BE2C (cell line): ENCODE data around the gene GRID1.
"Not testable (repeated sequence)": the region's sequence is repeated elsewhere in the genome, so short reads cannot be mapped to it uniquely, and the experiment has no call there.

Source experiments
- DNase-seq: peaks from one replicate; pipeline ENCODE4 v3.0.0-alpha.2; 2020
- H3K27me3 ChIP-seq: fragments of 250-450 bp; sonication (Bioruptor Pico); 2 replicates; pipeline ENCODE4 v1.5.1; 2020; ENCODE audit warnings: mild to moderate bottlenecking
- H3K36me3 ChIP-seq: fragments of 250-450 bp; sonication (Bioruptor Pico); 2 replicates; pipeline ENCODE4 v1.5.1; 2020; ENCODE audit warnings: mild to moderate bottlenecking
- H3K4me1 ChIP-seq: fragments of 250-450 bp; sonication (Bioruptor Pico); 2 replicates; pipeline ENCODE4 v1.5.1; 2020
- H3K4me3 ChIP-seq: 2 replicates; pipeline ENCODE4 v1.5.1; 2011; ENCODE audit warnings: low read depth, low read length
- H3K9me3 ChIP-seq: fragments of 250-450 bp; sonication (Bioruptor Pico); 2 replicates; pipeline ENCODE4 v1.5.1; 2020
- CTCF ChIP-seq: IDR thresholded peaks from 2 replicates; pipeline ENCODE4 v1.5.1; 2012; ENCODE audit warnings: mild to moderate bottlenecking, low read depth, low read length

GRID1 gene

GRCh38 chr10:86100581-86101061 lies 266.0 kb downstream of the GRID1 start:
- Histone ChIP-seq H3K36me3 (no peaks in the 10 kb centered on the region), H3K27me3 (no peaks in the 10 kb centered on the region), H3K9me3 (no peaks in the 10 kb centered on the region), H3K4me1 (peaks cover 33% of the 10 kb centered on the region), H3K4me3 (no peak overlapping the region)
- peak; percentile 31 for DNase-seq
- peak; percentile 75 for TF ChIP-seq CTCF

- no peaks in the 10 kb centered on the region for H3K36me3 ChIP-seq
- peaks cover 33% of the 10 kb centered on the region for H3K4me1 ChIP-seq
- TF ChIP-seq CTCF, result no peak
- peak; percentile 44 for DNase-seq
- no peaks in the 10 kb centered on the region for H3K27me3 ChIP-seq
- no peak overlapping the region for H3K4me3 ChIP-seq
- no peaks in the 10 kb centered on the region for H3K9me3 ChIP-seq
Observed at GRCh38 chr10:86099542-86100334, 266.9 kb downstream of the GRID1 start.

- no peaks in the 10 kb centered on the region for H3K9me3 ChIP-seq
- no peaks in the 10 kb centered on the region for H3K36me3 ChIP-seq
- DNase-seq, result no peak
- TF ChIP-seq CTCF, result no peak
- H3K4me1 ChIP-seq, result peaks cover 29% of the 10 kb centered on the region
- H3K27me3 ChIP-seq, result no peaks in the 10 kb centered on the region
- no peak overlapping the region for H3K4me3 ChIP-seq
Observed at GRCh38 chr10:86098187-86098881, 268.3 kb downstream of the GRID1 start.

GRCh38 chr10:86095061-86095460 lies 271.5 kb downstream of the GRID1 start:
- H3K4me3 ChIP-seq, H3K27me3 ChIP-seq, DNase-seq, H3K36me3 ChIP-seq, H3K9me3 ChIP-seq: not testable (repeated sequence)
- H3K4me1 ChIP-seq, result peaks cover 10% of the 10 kb centered on the region

GRCh38 chr10:86092311-86092710 lies 274.3 kb downstream of the GRID1 start:
- H3K4me3 ChIP-seq, H3K36me3 ChIP-seq, DNase-seq, H3K27me3 ChIP-seq, H3K4me1 ChIP-seq, H3K9me3 ChIP-seq: not testable (repeated sequence)

GRCh38 chr10:86091216-86091615 lies 275.4 kb downstream of the GRID1 start:
- no peaks in the 10 kb centered on the region for H3K9me3 ChIP-seq
- no peak for DNase-seq
- H3K27me3 ChIP-seq, result no peaks in the 10 kb centered on the region
- no peaks in the 10 kb centered on the region; the same call in 1 of the 2 replicates for H3K36me3 ChIP-seq
- H3K4me3 ChIP-seq, result no peak overlapping the region
- H3K4me1 ChIP-seq, result no peaks in the 10 kb centered on the region
- TF ChIP-seq CTCF, result no peak

GRCh38 chr10:86090807-86091206 lies 275.8 kb downstream of the GRID1 start:
- H3K9me3 ChIP-seq, result no peaks in the 10 kb centered on the region
- no peak for TF ChIP-seq CTCF
- no peak for DNase-seq
- no peaks in the 10 kb centered on the region for H3K27me3 ChIP-seq
- no peak overlapping the region for H3K4me3 ChIP-seq
- no peaks in the 10 kb centered on the region; the same call in 1 of the 2 replicates for H3K36me3 ChIP-seq
- no peaks in the 10 kb centered on the region for H3K4me1 ChIP-seq
